ENCODE data around the gene HMCN1. TPM values are rescaled to one million over a fixed set of nuclear protein-coding genes. Genes with fewer than 3 reads are reported as not detected.
A peak's percentile ranks its signal among the peaks of the same experiment; 100 is the strongest.

Gene HMCN1
- total RNA-seq, 1 experiment from 2014 or later: 0.31 TPM

GRCh38 chr1:186102107-186102506 is 367.9 kb downstream of the HMCN1 start:
- POLR2A ChIA-PET (ENCODE audit: unreplicated experiment): no interaction called here
- H3K4me1 ChIP-seq (replicated peaks; ENCODE audit: insufficient read depth): no peaks in the 10 kb centered on the region; the same call in 1 of the 2 replicates

DNA sequence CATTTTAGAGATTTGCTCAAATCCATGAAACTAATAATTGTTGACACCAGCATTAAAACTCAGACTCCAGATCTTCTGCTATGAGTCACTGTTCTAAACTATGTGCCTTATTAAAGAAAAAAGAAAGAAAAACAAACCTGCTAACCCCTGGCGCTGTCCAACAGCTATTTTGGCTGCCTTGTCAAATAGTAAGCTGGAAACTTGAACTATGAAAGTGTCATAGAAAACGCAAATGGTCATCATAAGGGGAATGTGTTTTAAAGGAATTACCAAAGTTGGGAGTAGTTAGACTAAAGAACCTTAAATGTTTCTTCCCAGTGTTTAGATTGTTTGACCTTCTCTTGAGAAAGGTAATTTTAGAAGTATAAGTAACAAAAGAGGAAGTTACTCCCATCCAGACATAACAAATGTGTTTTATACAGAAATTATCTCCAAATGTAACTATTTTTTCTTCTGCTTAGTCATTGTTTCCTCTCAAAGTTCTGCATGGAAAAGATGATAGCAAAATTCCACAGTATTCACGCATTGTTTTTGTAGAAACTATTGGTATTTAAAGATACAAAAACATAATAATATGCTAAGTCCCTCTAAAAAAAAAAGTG is 368.5 kb downstream of the HMCN1 start:
- no peak overlapping the region for H3K4me2 ChIP-seq
- no peaks in the 10 kb centered on the region for H3K79me2 ChIP-seq (ENCODE audit: low read depth)
- H4K20me1 ChIP-seq (ENCODE audit: insufficient read depth): no peaks in the 10 kb centered on the region
- BruUV-seq (replicated peaks): no TSS peak
- H3K27ac ChIP-seq: no peak overlapping the region
- TF ChIP-seq CTCF (conservative IDR thresholded peaks at IDR 0.05) (no peak), EZH2 (IDR thresholded peaks at IDR 0.05; ENCODE audit: low read depth) (no peak)
- CTCF ChIA-PET: interaction anchor here (0.6 kb wide), 1 partner anchor 330 kb away, joined by 3 read pairs; no protein-coding TSS in a partner anchor
- H3K27me3 ChIP-seq (ENCODE audit: insufficient read depth, low read depth): no peaks in the 10 kb centered on the region
- intact Hi-C loops (cut with micrococcal nuclease; ENCODE audit: unreplicated experiment): no loop called here
- H2AFZ ChIP-seq: no peak overlapping the region
- no peaks in the 10 kb centered on the region for H3K9me2 ChIP-seq (ENCODE audit: insufficient read depth)
- H3K9me3 ChIP-seq (ENCODE audit: insufficient read depth, low read depth): no peaks in the 10 kb centered on the region
- peak; percentile 26 to 45 for DNase-seq
- H3K4me3 ChIP-seq: no peak overlapping the region
- H3K36me3 ChIP-seq (ENCODE audit: low read depth): no peaks in the 10 kb centered on the region
- no peaks in the 10 kb centered on the region for H3F3A ChIP-seq (ENCODE audit: insufficient read depth, low read depth)
- H3K4me1 ChIP-seq (replicated peaks; ENCODE audit: insufficient read depth): no peaks in the 10 kb centered on the region; the same call in 1 of the 2 replicates
- POLR2A ChIA-PET (ENCODE audit: unreplicated experiment): no interaction called here

More at GRCh38 chr1:186102107-186102506, 367.9 kb downstream of the HMCN1 start:
- Histone ChIP-seq H3K9me2 (ENCODE audit: insufficient read depth) (no peaks in the 10 kb centered on the region), H3K4me2 (no peak overlapping the region), H4K20me1 (ENCODE audit: insufficient read depth) (no peaks in the 10 kb centered on the region), H3K4me3 (no peak overlapping the region), H3K9me3 (ENCODE audit: insufficient read depth, low read depth) (no peaks in the 10 kb centered on the region), H3K27me3 (ENCODE audit: insufficient read depth, low read depth) (no peaks in the 10 kb centered on the region), H3F3A (ENCODE audit: insufficient read depth, low read depth) (no peaks in the 10 kb centered on the region), H2AFZ (no peak overlapping the region), H3K27ac (no peak overlapping the region), H3K79me2 (ENCODE audit: low read depth) (no peaks in the 10 kb centered on the region), H3K36me3 (ENCODE audit: low read depth) (no peaks in the 10 kb centered on the region)
- intact Hi-C loops (cut with micrococcal nuclease; ENCODE audit: unreplicated experiment): no loop called here
- TF ChIP-seq CTCF (conservative IDR thresholded peaks at IDR 0.05) (no peak), EZH2 (IDR thresholded peaks at IDR 0.05; ENCODE audit: low read depth) (no peak)
- BruUV-seq (replicated peaks): no TSS peak
- DNase-seq: no peak
- CTCF ChIA-PET: no interaction called here

- ChIA-PET POLR2A (ENCODE audit: unreplicated experiment) (no interaction called here), CTCF (no interaction called here)
- Histone ChIP-seq H3K4me1 (replicated peaks; ENCODE audit: insufficient read depth) (no peaks in the 10 kb centered on the region; the same call in 1 of the 2 replicates), H3K9me2 (ENCODE audit: insufficient read depth) (no peaks in the 10 kb centered on the region), H3F3A (ENCODE audit: insufficient read depth, low read depth) (no peaks in the 10 kb centered on the region), H3K4me3 (no peak overlapping the region), H3K27ac (no peak overlapping the region), H3K4me2 (no peak overlapping the region), H3K79me2 (ENCODE audit: low read depth) (no peaks in the 10 kb centered on the region), H3K9me3 (ENCODE audit: insufficient read depth, low read depth) (no peaks in the 10 kb centered on the region), H3K27me3 (ENCODE audit: insufficient read depth, low read depth) (no peaks in the 10 kb centered on the region), H3K36me3 (ENCODE audit: low read depth) (no peaks in the 10 kb centered on the region), H4K20me1 (ENCODE audit: insufficient read depth) (no peaks in the 10 kb centered on the region), H2AFZ (no peak overlapping the region)
- TF ChIP-seq CTCF (conservative IDR thresholded peaks at IDR 0.05) (no peak), EZH2 (IDR thresholded peaks at IDR 0.05; ENCODE audit: low read depth) (no peak)
- BruUV-seq (replicated peaks): no TSS peak
- no peak for DNase-seq
- intact Hi-C loops (cut with micrococcal nuclease; ENCODE audit: unreplicated experiment): no loop called here
Measured at GRCh38 chr1:186104459-186104858, 370.3 kb downstream of the HMCN1 start.
